RWPE2 (cell line): Measurements from ENCODE around the gene ZNFX1.
"Not testable (repeated sequence)": the region's sequence is repeated elsewhere in the genome, so short reads cannot be mapped to it uniquely, and the experiment has no call there.

Experiments used
- ATAC-seq: fragments of 200-7000 bp; cut with Tn5 transposase; 3 replicates; pipeline ENCODE4 v1.9.1; 2021; ENCODE audit warnings: low read depth
- DNase-seq: peaks from one replicate; pipeline ENCODE4 v3.0.0-alpha.2; 2020; ENCODE audit warnings: low spot score
- H3K27ac ChIP-seq: fragments of 450-650 bp; 2 replicates; pipeline ENCODE4 v1.5.1; 2017; ENCODE audit warnings: mild to moderate bottlenecking; ENCODE audit not compliant: poor library complexity, severe bottlenecking
- H3K27me3 ChIP-seq: fragments of 250-450 bp; sonication (Bioruptor Pico); 2 replicates; pipeline ENCODE4 v1.5.1; 2021; ENCODE audit warnings: mild to moderate bottlenecking, moderate library complexity; ENCODE audit not compliant: insufficient read depth, poor library complexity, severe bottlenecking
- H3K36me3 ChIP-seq: fragments of 250-450 bp; sonication (Bioruptor Pico); 2 replicates; pipeline ENCODE4 v1.5.1; 2020; ENCODE audit warnings: low read depth, mild to moderate bottlenecking, moderate library complexity
- H3K4me1 ChIP-seq: fragments of 250-450 bp; sonication (Bioruptor Pico); 2 replicates; pipeline ENCODE4 v1.5.1; 2021; ENCODE audit warnings: mild to moderate bottlenecking, moderate library complexity; ENCODE audit not compliant: insufficient read depth, poor library complexity, severe bottlenecking
- H3K4me3 ChIP-seq: fragments of 250-450 bp; sonication (Bioruptor Pico); 2 replicates; pipeline ENCODE4 v1.5.1; 2021; ENCODE audit warnings: mild to moderate bottlenecking, moderate library complexity; ENCODE audit not compliant: severe bottlenecking
- H3K9me3 ChIP-seq: fragments of 250-450 bp; sonication (Bioruptor Pico); 2 replicates; pipeline ENCODE4 v1.5.1; 2021; ENCODE audit warnings: mild to moderate bottlenecking, moderate library complexity; ENCODE audit not compliant: severe bottlenecking
- CTCF ChIP-seq: fragments of 450-650 bp; IDR thresholded peaks from one replicate; pipeline ENCODE4 v1.5.1; 2017; ENCODE audit warnings: mild to moderate bottlenecking, moderate library complexity; ENCODE audit not compliant: poor library complexity, severe bottlenecking

ZNFX1 gene

DNA sequence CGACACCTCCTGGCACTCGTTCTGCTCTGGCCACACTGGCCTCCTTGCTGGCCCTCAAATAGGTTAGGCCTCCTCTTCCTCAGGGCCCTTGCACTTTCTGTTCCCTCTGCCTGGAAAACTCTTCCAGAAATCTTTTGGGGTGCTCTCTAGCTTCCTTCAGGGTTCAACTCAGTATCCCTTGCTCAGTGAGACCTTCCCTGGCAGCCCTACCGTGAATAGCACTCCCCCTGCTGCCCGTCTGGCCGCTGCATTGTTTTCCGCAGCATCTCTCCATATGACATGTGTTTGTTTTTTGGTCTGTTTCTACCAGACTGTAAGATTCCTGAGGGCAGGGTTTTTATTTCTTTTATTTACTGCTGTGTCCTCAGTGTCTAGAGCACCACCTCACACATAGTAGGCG is 52.0 kb downstream of the ZNFX1 start:
- ATAC-seq (no peak), DNase-seq (no peak)
- Histone ChIP-seq H3K9me3 (no peaks in the 10 kb centered on the region), H3K4me3 (no peak overlapping the region), H3K27me3 (no peaks in the 10 kb centered on the region), H3K27ac (no peak overlapping the region), H3K36me3 (peaks cover 94% of the 10 kb centered on the region), H3K4me1 (no peaks in the 10 kb centered on the region)
- no peak for TF ChIP-seq CTCF

DNA sequence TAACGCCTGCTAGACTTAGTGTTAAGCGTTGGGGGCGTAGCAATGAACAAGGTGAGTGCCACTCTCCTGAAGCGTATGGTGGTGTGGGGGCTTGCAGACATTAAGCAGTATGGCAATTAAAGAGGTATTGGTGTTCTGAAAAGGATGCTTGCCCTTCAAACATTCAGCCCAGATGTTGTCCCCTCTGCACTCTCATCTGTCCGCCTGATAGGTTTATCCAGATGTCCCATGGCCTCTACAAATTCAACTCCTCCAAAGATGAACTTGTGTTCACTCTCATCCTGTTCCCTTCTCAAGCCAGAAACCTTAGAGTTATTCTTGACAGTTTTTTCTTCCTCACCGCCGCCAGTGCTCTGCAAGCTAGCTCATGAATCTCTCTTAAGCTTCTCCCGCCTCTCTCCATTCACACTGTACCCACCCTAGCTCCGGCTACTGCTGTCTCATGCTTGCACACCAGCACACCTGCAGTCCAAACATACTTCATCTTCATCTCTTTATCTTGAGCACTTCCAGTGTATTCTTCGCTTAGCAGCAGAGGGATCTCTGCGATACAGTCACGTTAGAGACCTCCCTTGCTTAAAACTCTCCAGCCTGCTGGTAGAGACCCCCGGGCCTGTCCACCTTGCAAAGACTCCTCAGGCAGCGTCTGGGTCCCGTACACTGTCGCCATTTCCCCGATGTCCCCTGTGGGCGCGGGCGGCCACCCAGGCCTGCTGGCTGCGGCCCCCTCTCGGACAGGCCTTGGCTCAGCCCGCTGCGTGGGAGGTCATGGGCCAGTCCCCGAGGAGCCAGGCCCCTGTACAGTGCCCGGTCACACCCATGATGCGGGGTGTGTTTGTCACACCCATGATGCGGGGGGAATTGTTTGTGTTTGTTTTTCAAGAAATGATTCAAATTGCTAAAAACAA is 57.7 kb downstream of the ZNFX1 start:
- Histone ChIP-seq H3K36me3 (peaks cover 49% of the 10 kb centered on the region), H3K4me3 (peak overlapping the region; percentile 80), H3K27ac (peak overlapping the region; percentile 35), H3K9me3 (no peaks in the 10 kb centered on the region), H3K27me3 (no peaks in the 10 kb centered on the region), H3K4me1 (peaks cover 4% of the 10 kb centered on the region)
- no peak for TF ChIP-seq CTCF
- ATAC-seq (no peak; the same call in 1 of the 3 replicates), DNase-seq (no peak)

DNA sequence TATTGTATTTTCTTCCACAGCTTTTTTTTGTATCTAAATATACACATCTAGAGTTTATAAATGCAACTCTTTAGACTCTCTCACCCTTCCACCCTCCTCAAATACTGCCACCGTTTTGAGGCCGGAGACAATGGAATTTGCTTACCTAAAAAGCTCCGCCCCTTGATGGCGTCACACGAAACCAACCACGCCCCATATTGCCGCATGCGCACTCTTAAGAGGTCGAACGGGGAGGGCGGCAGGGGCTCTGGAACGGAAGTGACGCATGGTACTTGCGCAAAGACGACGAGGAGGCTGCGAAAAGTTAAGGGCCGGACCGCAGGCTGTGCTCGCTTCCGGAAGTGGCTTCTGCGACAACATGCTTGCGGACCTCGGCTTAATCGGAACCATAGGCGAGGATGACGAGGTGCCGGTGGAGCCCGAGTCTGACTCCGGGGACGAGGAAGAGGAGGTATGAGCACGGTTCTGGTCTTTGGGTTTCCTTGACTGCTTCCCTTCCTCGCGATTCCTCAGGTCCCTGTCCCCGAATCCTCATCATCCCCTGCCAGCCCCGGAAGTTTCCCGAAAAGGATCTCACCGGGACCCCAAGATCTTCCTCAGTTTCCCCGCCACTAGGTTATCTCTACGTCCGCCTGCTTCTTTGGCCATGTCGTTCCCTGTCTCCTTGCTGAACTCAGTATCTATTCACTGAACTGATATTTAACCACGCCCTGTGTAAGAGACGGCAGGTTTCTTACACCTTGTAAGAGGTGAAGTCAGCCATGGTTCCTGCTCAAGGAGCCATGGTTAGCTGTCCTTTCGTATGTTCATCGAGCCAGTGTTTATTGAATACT is 58.5 kb downstream of the ZNFX1 start, which contains the start of gene DDX27:
TSS of gene DDX27 (plus strand) at position 326 of the 833 bp plus-strand sequence. CDS start at position 359, 33 bp downstream.
- Histone ChIP-seq H3K27ac (peak within 1 kb of the TSS; percentile 35), H3K36me3 (peaks cover 41% of the 10 kb centered on the region), H3K4me3 (peak within 1 kb of the TSS; percentile 80), H3K27me3 (no peaks in the 10 kb centered on the region), H3K4me1 (peaks cover 4% of the 10 kb centered on the region), H3K9me3 (no peaks in the 10 kb centered on the region)
- no peak for TF ChIP-seq CTCF
- ATAC-seq = peak; percentile 80
- peak; percentile 100 for DNase-seq

DNA sequence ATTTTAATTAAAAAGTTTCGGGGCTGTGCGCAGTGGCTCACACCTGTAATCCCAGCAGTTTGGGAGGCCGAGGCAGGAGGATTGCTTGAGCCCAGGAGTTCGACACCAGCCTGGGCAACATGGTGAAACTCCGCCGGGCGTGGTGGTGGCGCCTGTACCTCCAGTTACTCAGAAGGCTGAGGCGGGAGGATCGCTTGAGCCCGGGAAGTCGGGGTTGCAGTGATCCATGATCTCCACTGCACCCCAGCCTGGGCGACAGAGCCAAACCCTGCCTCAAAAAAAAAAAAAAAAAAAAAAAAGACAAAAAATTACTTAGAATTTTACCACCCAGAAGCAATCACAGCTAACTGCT is 59.1 kb downstream of the ZNFX1 start:
- Histone ChIP-seq H3K36me3 (peaks cover 35% of the 10 kb centered on the region), H3K4me3 (peak overlapping the region; percentile 80), H3K27ac (peak overlapping the region; percentile 35)
- ATAC-seq, H3K9me3 ChIP-seq, DNase-seq, H3K4me1 ChIP-seq, H3K27me3 ChIP-seq: not testable (repeated sequence)

GRCh38 chr20:49216991-49217578 is 60.8 kb downstream of the ZNFX1 start:
- no peaks in the 10 kb centered on the region for H3K27me3 ChIP-seq
- ATAC-seq (peak; percentile 78), DNase-seq (peak; percentile 99)
- peaks cover 4% of the 10 kb centered on the region for H3K4me1 ChIP-seq
- H3K4me3 ChIP-seq = no peak overlapping the region
- H3K36me3 ChIP-seq = peaks cover 19% of the 10 kb centered on the region
- H3K27ac ChIP-seq = no peak overlapping the region
- peak; percentile 100 for TF ChIP-seq CTCF
- H3K9me3 ChIP-seq = no peaks in the 10 kb centered on the region
